Globus pallidus (tissue), 1 donor: ENCODE data around the gene GRM4.

Source experiments
- DNase-seq: peaks from one replicate; pipeline ENCODE4 v3.0.0-alpha.2; 2015; ENCODE audit warnings: low spot score

GRM4 gene

GRCh38 chr6:33993653-33994471 is 152.0 kb downstream of the GRM4 start:
- DNase-seq, result no peak

- no peak for DNase-seq
These were observed 152.8 kb downstream of the GRM4 start for GRCh38 chr6:33993091-33993490.

- no peak for DNase-seq
These were observed 153.7 kb downstream of the GRM4 start for GRCh38 chr6:33992191-33992590.

GRCh38 chr6:33991610-33992009 is 154.3 kb downstream of the GRM4 start:
- no peak for DNase-seq

GRCh38 chr6:33990061-33990541 is 155.8 kb downstream of the GRM4 start:
- no peak for DNase-seq

- no peak for DNase-seq
These were observed 156.7 kb downstream of the GRM4 start for GRCh38 chr6:33989016-33989854.

- DNase-seq, result no peak
These were observed 157.5 kb downstream of the GRM4 start for GRCh38 chr6:33988121-33989015.

- DNase-seq, result no peak
These were observed 158.3 kb downstream of the GRM4 start for GRCh38 chr6:33987531-33988021.

GRCh38 chr6:33985947-33986346 is 159.9 kb downstream of the GRM4 start:
- DNase-seq, result no peak

- no peak for DNase-seq
These were observed 160.6 kb downstream of the GRM4 start for GRCh38 chr6:33985313-33985751.

GRCh38 chr6:33984466-33985312 is 161.2 kb downstream of the GRM4 start:
- no peak for DNase-seq

- no peak for DNase-seq
These were observed 162.0 kb downstream of the GRM4 start for GRCh38 chr6:33983721-33984465.

- peak; percentile 11 for DNase-seq
These were observed 162.7 kb downstream of the GRM4 start for GRCh38 chr6:33983109-33983716.

GRCh38 chr6:33981861-33982260 is 164.0 kb downstream of the GRM4 start:
- no peak for DNase-seq

- no peak for DNase-seq
These were observed 164.5 kb downstream of the GRM4 start for GRCh38 chr6:33981421-33981820.

- no peak for DNase-seq
These were observed 165.4 kb downstream of the GRM4 start for GRCh38 chr6:33980176-33981175.

GRCh38 chr6:33979750-33980149 is 166.1 kb downstream of the GRM4 start:
- no peak for DNase-seq

GRCh38 chr6:33978412-33979150 is 167.3 kb downstream of the GRM4 start:
- DNase-seq, result no peak
